NCI-H1105 treated with DMSO at 0.1 percent for 48 hours (cell line): ENCODE measurements around the gene UBAP1.
A peak's percentile ranks its signal among the peaks of the same experiment; 100 is the strongest.
"Not testable (repeated sequence)": the region's sequence is repeated elsewhere in the genome, so short reads cannot be mapped to it uniquely, and the experiment has no call there.

ENCODE experiments used
- DNase-seq: peaks from one replicate; lab custom pipeline; 2025; lab: John Stamatoyannopoulos, UW

Gene UBAP1

GRCh38 chr9:34178436-34179212 lies at the start of gene UBAP1:
Gene UBAP1 (plus strand): TSS chr9:34179043. CDS start chr9:34220915, 41,872 bp downstream.
- DNase-seq, result peak; percentile 91

- no peak for DNase-seq
These were observed 47.3 kb upstream of the UBAP1 start for GRCh38 chr9:34131571-34131970.

DNA sequence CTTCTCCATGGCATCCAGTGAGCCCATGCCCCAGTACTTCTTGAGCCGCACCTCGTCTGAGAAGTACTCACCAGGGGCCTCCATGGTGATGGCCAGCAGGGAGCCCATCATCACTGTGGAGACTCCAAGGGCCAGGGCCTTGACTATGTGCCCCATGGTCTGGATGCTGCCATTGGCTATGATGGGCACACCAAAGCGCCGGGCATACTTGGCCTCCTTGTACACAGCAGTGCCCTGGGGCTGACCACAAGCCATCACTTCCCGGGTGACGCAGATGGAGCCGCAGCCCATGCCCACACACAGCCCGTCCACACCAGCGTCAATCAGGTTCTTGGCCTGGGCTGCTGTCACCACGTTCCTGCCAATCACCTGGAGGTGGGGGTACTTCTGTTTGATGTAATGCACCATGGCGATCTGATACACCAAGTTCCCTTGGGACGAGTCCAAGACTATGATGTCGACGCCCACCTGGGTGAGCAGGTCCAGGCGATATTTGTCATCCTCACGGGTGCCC lies 45.4 kb upstream of the UBAP1 start:
- DNase-seq, result no peak

DNA sequence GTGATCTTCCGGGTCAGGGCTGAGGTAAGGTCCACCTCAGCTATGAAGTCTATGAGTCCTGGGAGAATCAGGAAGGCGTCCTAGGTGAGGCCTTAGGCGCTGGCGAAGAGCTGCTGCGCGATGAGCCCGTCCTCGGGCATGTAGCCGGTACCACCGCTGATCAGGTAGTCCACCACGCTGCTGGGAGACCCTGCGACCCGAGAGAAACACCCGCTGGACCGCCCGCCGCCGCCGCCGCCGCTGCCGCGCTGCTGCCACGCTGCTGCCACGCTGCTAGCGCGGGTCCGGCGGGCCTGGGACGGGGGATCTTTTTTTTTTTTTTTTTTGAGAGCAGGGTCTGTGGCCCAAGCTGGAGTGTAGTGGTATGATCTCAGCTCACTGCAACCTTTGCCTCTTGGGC lies 44.3 kb upstream of the UBAP1 start:
- no peak for DNase-seq

DNA sequence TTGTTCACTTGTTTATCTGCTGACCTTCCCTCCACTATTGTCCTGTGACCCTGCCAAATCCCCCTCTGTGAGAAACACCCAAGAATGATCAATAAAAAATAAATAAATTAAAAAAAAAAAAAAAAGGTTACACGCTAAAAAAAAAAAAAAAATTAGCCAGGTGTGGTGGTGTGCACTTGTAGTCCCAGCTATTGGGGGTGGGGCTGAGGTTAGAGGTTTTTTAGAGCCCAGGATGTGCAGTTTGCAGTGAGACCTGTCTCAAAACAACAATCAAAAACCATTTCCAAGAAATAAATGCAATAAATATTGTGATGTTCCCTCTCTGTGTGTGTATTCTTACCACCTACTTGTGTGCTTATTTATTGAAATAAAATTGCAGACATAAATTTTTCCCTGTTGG lies 40.2 kb upstream of the UBAP1 start:
- not testable (repeated sequence) for DNase-seq

- no peak for DNase-seq
These were observed 39.2 kb upstream of the UBAP1 start for GRCh38 chr9:34139477-34140146.

DNA sequence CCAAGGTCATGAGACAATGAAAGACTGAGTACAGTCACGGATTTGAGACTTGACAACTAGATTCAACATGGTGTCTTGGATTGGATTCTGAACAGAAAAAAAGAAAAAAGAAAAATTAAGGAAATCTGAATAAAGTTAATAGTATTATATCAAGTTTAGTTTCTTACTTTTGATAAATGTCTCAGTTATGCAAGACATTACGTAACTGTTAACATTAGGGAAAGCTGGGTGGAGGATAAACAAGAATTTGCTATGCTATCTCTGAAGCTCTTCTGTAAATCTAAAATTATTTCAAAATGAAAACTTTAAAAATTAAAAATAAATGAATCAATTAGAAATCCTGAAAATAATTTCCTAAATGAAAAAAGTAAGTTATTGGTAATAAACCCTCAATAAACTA lies 38.0 kb upstream of the UBAP1 start:
- no peak for DNase-seq

DNA sequence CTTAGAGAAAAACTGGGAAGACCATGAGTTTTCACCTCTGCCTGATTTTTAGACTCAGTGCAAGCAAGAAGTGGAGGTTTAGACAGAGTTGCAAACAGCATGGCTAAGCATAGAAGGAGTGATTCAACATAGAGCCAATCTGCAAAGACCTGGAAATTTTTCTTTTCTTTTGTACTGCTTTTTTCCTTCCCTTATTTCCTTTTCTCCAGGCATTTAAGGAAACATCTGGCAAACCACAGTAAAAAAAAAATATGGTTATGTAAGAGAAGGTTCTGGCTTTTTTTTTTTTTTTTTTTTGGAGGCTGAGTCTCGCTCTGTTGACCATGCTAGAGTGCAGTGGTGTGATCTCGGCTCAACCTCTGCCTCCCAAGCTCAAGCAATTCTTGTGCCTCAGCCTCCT lies 35.7 kb upstream of the UBAP1 start:
- no peak for DNase-seq

DNA sequence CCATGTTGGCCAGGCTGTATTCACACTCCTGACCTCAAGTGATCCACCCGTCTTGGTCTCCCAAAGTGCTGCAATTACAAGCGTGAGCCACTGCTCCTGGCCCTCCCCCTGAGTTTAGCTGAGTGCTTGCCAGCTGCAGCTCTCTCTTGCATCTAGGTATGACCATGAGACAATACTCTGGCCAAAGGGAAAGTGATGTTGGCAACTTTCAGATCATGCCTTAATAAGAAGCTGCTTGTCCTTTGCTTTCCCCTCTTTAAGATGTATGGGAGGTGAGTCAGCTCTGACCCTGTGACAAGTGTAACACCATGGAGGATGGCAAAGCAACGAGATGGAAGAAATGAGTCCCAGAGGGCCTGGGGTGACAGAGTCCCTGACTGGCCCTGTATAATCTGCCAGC lies 33.7 kb upstream of the UBAP1 start:
- DNase-seq, result no peak

DNA sequence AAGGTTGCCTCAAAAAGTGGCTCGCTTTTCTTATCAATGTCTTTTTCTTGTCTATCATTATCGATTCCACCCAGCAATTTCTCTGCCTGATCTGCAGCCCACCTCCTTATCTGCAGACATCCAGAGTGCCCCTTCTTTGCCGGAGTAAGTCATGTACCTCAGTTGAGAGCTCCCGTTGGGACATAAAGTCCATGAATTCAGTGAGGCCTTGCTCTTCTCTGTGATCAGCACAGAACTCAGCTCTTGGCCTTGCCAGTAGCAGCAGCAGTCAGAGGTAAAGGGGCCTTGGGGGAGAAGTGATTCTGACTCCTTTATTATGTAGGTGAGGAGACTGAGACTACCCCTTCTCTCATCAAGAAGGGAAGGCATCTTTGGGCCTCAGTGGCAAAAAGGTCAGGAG lies 27.4 kb upstream of the UBAP1 start:
- no peak for DNase-seq

DNA sequence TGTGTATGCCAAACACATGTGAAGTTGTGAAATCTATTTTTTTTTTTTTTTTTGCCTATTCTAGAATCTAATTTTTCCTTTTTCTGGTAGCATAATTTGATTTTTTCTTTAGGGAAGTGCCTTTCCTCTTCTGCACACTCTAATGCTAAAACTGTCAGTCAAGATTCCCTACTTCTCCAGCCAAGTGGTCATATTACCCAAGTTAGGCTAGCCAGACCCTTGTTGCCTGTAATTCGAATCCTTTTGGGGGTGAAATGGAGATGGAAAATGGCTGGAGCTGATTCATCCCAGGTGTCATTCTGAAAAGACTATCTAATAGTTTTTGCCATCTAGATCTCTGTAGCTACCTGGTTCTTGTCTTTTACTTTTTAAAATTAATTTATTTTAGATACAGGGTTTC lies 24.8 kb upstream of the UBAP1 start:
- no peak for DNase-seq

DNA sequence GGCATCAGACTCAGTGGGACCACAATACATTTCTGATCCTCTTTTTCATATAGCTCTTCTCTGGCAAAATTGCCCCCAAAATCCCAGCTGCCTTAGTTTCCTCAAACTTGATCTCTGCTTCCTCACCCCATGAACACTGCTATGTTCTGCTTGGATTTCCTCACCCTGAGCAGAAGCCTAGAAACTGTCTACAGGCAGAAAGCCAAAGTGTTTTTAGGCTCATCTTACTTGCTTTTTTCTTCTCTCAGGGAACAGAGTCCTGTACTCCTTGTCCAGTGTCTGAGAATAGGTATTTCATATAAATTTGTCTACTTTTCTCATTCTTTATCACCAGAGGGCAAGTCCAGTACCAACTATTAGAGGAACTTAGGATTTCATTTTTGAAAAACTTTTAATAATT lies 21.5 kb upstream of the UBAP1 start:
- no peak for DNase-seq

DNA sequence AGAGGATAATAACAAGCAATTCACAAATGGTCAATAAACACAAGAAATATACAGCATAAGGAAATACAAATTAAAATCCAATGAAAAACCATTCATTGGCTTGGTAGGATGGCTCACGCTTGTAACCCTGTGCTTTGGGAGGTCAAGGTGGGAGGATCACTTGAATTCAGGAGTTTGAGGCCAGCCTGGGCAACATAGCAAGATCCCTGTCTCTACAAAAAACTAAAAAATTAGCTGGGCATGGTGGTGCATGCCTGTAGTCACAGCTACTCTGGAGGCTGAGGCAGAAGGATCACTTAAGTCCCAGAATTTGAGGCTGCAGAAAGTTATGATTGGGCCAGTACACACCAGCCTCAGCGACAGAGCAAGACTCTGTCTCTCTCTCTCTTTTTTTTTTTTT lies 20.9 kb upstream of the UBAP1 start:
- DNase-seq, result no peak

DNA sequence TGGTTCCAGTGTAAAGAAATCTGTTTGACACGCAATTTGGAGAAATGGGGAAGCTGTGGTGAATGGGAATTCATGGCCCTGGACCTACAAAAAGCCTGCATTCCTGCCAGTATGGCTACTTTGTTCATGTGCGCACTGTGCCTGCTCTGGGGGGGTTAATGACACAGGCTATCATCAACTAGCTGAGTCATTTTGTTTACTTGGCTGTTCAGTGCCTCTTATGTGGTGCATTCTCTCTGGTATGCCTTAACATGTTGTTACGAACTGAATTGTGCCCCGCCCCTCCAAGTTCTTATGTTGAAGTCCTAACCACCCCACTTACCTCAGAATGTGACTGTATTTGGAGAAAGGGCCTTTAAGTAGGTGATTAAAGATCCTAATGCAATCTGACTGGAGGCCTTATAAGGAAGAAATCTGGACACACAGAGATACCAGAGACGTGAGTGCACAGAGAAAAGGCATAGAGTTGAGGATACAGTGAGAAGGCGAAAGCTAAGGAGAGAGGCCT lies 20.4 kb upstream of the UBAP1 start:
- no peak for DNase-seq

GRCh38 chr9:34163434-34163833 lies 15.4 kb upstream of the UBAP1 start:
- no peak for DNase-seq

DNA sequence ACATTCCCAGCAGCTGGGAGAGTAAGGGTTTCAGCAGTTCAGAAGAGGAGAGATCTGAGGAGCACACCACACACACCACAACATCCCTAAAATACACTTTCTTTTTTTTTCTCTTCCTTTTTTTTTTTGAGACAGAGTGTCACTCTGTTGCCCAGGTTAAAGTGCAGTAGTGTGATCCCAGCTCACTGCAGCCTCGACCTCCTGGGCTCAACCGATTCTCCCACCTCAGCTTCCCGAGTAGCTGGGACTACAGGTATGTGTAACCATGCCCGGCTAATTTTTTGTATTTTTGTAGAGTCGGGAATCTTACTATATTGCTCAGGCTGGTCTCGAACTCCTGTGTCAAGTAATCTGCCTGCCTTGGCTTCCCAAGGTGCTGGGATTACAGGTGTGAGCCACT lies 9.7 kb upstream of the UBAP1 start:
- DNase-seq, result no peak

DNA sequence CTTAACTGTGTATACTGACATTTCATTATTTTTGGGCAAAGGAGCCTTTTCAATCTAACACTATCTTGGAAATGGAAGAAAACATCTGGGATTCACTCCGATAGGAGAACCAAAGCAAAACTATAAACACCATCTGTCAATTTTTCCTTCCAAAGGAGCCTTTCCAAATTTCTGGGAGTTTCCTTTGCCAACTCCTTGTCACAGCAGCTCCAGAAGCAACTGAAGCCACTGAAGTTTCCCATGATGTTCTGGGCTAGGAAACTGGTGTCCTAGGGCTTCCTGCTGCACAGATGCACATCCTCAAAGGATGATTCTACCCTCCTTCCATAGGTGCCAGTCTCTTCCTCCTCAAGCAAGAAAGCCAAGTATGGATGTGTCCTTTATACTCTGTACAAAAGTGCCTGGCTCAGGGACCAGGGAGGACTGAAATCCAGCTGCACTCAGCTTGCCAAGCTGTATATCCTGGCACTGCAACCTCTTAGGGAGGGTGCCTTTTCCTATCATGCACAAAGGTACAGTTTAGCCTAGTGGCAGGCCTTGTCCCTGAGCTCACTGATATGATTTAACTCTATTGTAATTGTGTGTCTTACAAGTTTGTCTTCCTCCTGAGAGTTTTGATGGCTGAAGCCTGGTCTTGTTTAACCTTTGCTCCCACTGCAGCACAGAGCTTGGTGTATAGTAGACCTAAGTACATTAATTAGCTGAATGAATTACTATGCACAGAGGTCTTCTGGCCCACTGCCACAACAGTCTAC lies 8.4 kb upstream of the UBAP1 start:
- DNase-seq, result no peak

DNA sequence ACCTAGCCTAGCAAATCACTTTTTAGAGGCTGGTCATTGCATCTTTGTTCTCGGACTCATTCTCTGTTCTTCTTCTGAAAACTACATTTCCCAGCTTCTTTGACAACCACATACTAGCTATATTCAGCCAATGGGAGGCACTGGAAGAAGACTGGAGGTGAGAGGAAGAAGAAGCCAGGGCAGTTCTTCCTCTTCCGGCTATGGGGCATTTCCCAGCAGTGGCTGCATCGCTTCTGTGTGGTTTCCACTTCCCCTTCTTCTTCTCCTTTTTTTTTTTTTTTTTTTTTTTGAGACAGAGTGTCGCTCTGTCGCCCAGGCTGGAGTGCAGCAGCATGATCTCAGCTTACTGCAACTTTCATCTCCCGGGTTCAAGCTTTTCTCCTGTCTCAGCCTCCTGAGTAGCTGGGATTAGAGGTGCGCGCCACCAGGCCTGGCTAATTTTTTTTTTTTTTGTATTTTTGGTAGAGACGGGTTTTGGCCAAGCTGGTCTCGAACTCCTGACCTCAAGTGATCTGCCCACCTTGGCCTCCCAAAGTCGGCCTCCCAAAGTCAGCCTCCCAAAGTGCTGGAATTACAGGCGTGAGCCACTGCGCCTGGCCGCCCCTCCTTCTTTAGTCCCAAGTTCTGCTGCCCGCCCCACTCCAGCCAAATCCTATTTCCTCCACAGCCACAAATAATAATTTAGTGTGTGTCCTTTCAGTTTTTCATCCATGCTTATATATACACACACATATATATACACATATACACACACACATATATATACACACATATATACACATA lies 6.9 kb upstream of the UBAP1 start:
- no peak for DNase-seq

- DNase-seq, result no peak
These were observed 2.8 kb upstream of the UBAP1 start for GRCh38 chr9:34176089-34176488.

GRCh38 chr9:34177593-34178435 lies 1.0 kb upstream of the UBAP1 start:
- DNase-seq, result no peak
